Sigmoid colon (tissue), 7 donors: ENCODE results near the gene PCGF3. TPM values are rescaled to one million over a fixed set of nuclear protein-coding genes. Genes with fewer than 3 reads are reported as not detected.
"Not testable (repeated sequence)": the region's sequence is repeated elsewhere in the genome, so short reads cannot be mapped to it uniquely, and the experiment has no call there.

ENCODE experiments used
- DNase-seq: peaks from one replicate; pipeline ENCODE4 v3.0.0-alpha.2; 2019
- H3K27ac ChIP-seq, 4 donors: fragments of 200-600 bp; sonication (generic); one replicate each; pipeline ENCODE4 v1.5.1; 2016 to 2019; ENCODE audit warnings: mild to moderate bottlenecking in 1 of 4
- H3K27me3 ChIP-seq, 3 donors: fragments of 200-600 bp; sonication (generic); one replicate each; pipeline ENCODE4 v1.5.1; 2019; ENCODE audit warnings: mild to moderate bottlenecking in 1 of 3
- H3K36me3 ChIP-seq, 4 donors: fragments of 200-600 bp; sonication (generic); one replicate each; pipeline ENCODE4 v1.5.1; 2016 to 2019
- H3K4me1 ChIP-seq, 4 donors: fragments of 200-600 bp; sonication (generic); one replicate each; pipeline ENCODE4 v1.5.1; 2017 to 2019
- H3K4me3 ChIP-seq, 4 donors: fragments of 200-600 bp; sonication (generic); one replicate each; pipeline ENCODE4 v1.5.1; 2017 to 2019; ENCODE audit warnings: mild to moderate bottlenecking in 2 of 4, moderate library complexity in 1 of 4
- H3K9me3 ChIP-seq, 4 donors: fragments of 200-600 bp in 3 of 4; sonication (generic) in 3 of 4; one replicate each; pipeline versions ENCODE4 v1.5.1 to v1.6.1; 2013 to 2019
- EP300 ChIP-seq, 4 donors: sonication (generic); formaldehyde crosslinking; IDR thresholded peaks; one replicate each; pipeline ENCODE4 v1.6.1; 2017; ENCODE audit warnings: antibody characterized with exemption in 4 of 4
- POLR2A ChIP-seq, 2 donors: fragments of 450-650 bp; IDR thresholded peaks; one replicate each; pipeline ENCODE4 v1.6.1; 2016; ENCODE audit warnings: antibody characterized with exemption in 2 of 2, mild to moderate bottlenecking in 2 of 2, moderate library complexity in 2 of 2
- POLR2AphosphoS5 ChIP-seq, 4 donors: sonication (generic); formaldehyde crosslinking; IDR thresholded peaks; one replicate each; pipeline ENCODE4 v1.6.1; 2017; ENCODE audit warnings: antibody characterized with exemption in 4 of 4
- WGBS, 2 donors: extraction: QIAGEN DNeasy Blood & Tissue Kit; methylation state at CpG; one replicate each; pipeline ENCODE4 v1.1.7; 2013; 5-methylcytosine and 5-hydroxymethylcytosine counted together
- intact Hi-C: fragments of 100-400 bp; cut with DNase I; formaldehyde crosslinking; loops from one replicate; pipeline ENCODE4 v1.15.1; 2023
- polyA plus RNA-seq, 3 donors: library from polyadenylated mRNA; stranded (reverse); fragments of 200-250 nt; gene quantifications; one replicate each; pipeline ENCODE4 v1.2.3, GENCODE V29; 2013
- total RNA-seq, 4 donors: library from RNA; depleted of rRNA; stranded (reverse); fragments of >200 nt; gene quantifications; one replicate each; pipeline ENCODE4 v1.1.0, GENCODE V29; 2016
- TF ChIP-seq, protein P1 (sequence below), 4 experiments: fragments of 450-650 bp in 3 of 4; fragments of 200-600 bp in 1 of 4; IDR thresholded peaks; one replicate each; pipeline ENCODE4 v1.5.1; 2016 to 2019; ENCODE audit warnings: antibody characterized with exemption in 4 of 4, mild to moderate bottlenecking in 3 of 4, moderate library complexity in 2 of 4
- donor health status: healthy with polysubstance abuse.
- donor health status: Bipolar disorder and iron deficiency.
- donor health status: healthy.

PCGF3 gene
- total and polyA plus RNA-seq, 7 donors: 15.6 to 60.1 (median 29.8) TPM

DNA sequence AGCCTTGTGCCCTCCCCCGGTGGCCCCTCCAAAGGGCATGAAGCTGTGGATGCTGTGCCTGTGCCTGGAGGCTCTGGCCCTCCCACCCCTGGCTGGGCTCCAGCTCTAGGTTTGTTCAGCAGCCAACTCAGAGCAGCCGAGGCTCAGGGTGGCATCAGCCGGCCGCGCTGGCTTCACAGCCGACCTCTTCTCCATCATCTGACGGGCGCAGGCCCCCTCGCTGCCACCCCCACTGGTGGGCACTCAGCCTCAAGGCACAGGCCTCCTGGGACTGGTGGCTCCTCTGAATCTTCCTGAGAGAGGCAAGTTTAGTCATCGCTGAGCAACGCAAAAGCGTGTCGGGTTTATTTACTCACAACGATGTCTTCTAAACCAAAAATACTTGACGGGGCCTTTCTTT lies 46.0 kb downstream of the PCGF3 start:
- Histone ChIP-seq H3K36me3 (peaks cover 4 to 53% (median 9%) of the 10 kb centered on the region in 4 donors), H3K27ac (no peak overlapping the region), H3K4me1 (peaks cover 0 to 15% (median 0%) of the 10 kb centered on the region in 4 donors), H3K27me3 (no peaks in the 10 kb centered on the region), H3K4me3 (no peak overlapping the region), H3K9me3 (no peaks in the 10 kb centered on the region)
- TF ChIP-seq POLR2AphosphoS5 (IDR thresholded peaks at IDR 0.05) (no peak), POLR2A (IDR thresholded peaks at IDR 0.05) (no peak), EP300 (IDR thresholded peaks at IDR 0.05) (no peak)
- TF ChIP-seq, protein P1, sequence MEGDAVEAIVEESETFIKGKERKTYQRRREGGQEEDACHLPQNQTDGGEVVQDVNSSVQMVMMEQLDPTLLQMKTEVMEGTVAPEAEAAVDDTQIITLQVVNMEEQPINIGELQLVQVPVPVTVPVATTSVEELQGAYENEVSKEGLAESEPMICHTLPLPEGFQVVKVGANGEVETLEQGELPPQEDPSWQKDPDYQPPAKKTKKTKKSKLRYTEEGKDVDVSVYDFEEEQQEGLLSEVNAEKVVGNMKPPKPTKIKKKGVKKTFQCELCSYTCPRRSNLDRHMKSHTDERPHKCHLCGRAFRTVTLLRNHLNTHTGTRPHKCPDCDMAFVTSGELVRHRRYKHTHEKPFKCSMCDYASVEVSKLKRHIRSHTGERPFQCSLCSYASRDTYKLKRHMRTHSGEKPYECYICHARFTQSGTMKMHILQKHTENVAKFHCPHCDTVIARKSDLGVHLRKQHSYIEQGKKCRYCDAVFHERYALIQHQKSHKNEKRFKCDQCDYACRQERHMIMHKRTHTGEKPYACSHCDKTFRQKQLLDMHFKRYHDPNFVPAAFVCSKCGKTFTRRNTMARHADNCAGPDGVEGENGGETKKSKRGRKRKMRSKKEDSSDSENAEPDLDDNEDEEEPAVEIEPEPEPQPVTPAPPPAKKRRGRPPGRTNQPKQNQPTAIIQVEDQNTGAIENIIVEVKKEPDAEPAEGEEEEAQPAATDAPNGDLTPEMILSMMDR (IDR thresholded peaks at IDR 0.05): no peak
- WGBS, 2 donors: 90 to 93% methylated on average over 15 of the region's 15 CpGs
- no peak for DNase-seq
- intact Hi-C loops: no loop called here

DNA sequence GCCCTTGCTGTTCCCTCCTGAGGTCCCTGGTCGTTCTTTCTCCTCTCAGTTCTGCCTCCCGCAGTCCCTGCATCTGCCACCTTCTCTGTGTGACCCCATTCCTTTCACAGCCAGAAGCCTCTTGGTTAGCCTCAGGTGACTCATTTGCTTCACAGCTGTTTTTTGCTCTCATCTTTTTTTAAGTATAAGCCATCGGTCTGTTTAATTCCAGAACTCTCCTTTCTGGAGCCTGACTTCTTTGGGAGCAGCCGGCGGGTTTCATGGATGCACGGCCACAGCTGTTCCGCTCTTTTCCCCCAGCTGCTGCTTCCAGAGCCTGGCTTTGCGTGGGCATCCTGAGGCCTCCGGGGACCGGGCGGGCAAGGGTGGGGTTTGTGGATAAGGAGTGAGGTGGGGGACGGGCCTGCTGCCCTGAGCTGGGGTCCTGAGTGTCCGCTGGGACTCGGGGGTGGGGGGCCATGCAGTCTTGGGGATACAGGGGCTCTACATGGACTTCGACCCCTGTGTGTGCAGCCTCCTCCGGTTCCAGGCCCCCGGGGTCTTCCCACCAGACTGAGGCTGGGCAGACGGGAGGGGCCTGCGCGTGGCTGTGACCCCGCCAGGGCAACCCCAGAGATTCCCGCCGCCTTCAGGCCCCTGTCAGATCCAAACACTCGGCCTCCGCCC lies 46.7 kb downstream of the PCGF3 start:
- H3K27me3 ChIP-seq: no peaks in the 10 kb centered on the region
- 95 to 97% methylated on average over 25 of the region's 25 CpGs for WGBS, 2 donors
- DNase-seq: no peak
- peaks cover 4 to 59% (median 9%) of the 10 kb centered on the region in 4 donors for H3K36me3 ChIP-seq
- H3K4me3 ChIP-seq: no peak overlapping the region
- no peak for TF ChIP-seq POLR2A (IDR thresholded peaks at IDR 0.05)
- TF ChIP-seq, protein P1 (IDR thresholded peaks at IDR 0.05): no peak
- TF ChIP-seq EP300 (IDR thresholded peaks at IDR 0.05): no peak
- TF ChIP-seq POLR2AphosphoS5 (IDR thresholded peaks at IDR 0.05): no peak
- no peaks in the 10 kb centered on the region for H3K9me3 ChIP-seq
- intact Hi-C loops: no loop called here
- H3K27ac ChIP-seq: no peak overlapping the region
- peaks cover 0 to 15% (median 0%) of the 10 kb centered on the region in 4 donors for H3K4me1 ChIP-seq

GRCh38 chr4:753186-753585 lies 47.6 kb downstream of the PCGF3 start:
- H3K27ac ChIP-seq, DNase-seq, H3K27me3 ChIP-seq, H3K4me3 ChIP-seq, intact Hi-C loops, H3K9me3 ChIP-seq: not testable (repeated sequence)
- 95 to 97% methylated on average over 13 of the region's 13 CpGs for WGBS, 2 donors
- H3K36me3 ChIP-seq: peaks cover 3 to 55% (median 7%) of the 10 kb centered on the region in 4 donors
- H3K4me1 ChIP-seq: peaks cover 0 to 15% (median 0%) of the 10 kb centered on the region in 4 donors

GRCh38 chr4:754221-755120 lies 48.8 kb downstream of the PCGF3 start:
- intact Hi-C loops: no loop called here
- Histone ChIP-seq H3K4me1 (peaks cover 0 to 14% (median 0%) of the 10 kb centered on the region in 4 donors), H3K36me3 (peaks cover 0 to 47% (median 5%) of the 10 kb centered on the region in 4 donors), H3K27me3 (no peaks in the 10 kb centered on the region), H3K9me3 (no peaks in the 10 kb centered on the region), H3K4me3 (no peak overlapping the region), H3K27ac (no peak overlapping the region)
- TF ChIP-seq POLR2AphosphoS5 (IDR thresholded peaks at IDR 0.05) (no peak), POLR2A (IDR thresholded peaks at IDR 0.05) (no peak), EP300 (IDR thresholded peaks at IDR 0.05) (no peak)
- TF ChIP-seq, protein P1 (IDR thresholded peaks at IDR 0.05): no peak
- DNase-seq: no peak
- 95 to 96% methylated on average over 32 of the region's 32 CpGs for WGBS, 2 donors

- H3K36me3 ChIP-seq: peaks cover 0 to 63% (median 20%) of the 10 kb centered on the region in 4 donors
- H3K9me3 ChIP-seq: no peaks in the 10 kb centered on the region
- H3K27ac ChIP-seq: no peak overlapping the region
- WGBS, 2 donors: 94 to 95% methylated on average over 20 of the region's 20 CpGs
- no peaks in the 10 kb centered on the region for H3K4me1 ChIP-seq
- no peaks in the 10 kb centered on the region for H3K27me3 ChIP-seq
- no peak overlapping the region for H3K4me3 ChIP-seq
- DNase-seq: no peak
- intact Hi-C loops: no loop called here
- no peak for TF ChIP-seq EP300 (IDR thresholded peaks at IDR 0.05)
These were observed 51.5 kb downstream of the PCGF3 start for GRCh38 chr4:757111-757510.

DNA sequence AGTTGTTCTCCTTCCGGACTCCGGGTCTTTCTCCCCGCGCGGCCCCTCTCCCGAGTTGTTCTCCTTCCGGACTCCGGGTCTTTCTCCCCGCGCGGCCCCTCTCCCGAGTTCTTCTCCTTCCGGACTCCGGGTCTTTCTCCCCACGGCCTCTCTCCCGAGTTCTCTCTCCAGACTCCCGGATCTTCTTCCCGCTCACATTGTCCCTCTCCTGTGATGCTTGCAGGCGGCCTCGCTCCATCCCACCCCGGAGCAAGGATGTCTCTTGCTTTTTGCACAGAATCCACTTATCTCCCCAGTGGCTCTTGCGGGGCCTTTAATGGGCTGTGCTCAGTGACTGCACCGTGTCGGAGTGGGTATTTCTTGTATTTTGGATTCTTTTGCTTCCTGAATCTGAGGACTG lies 54.2 kb downstream of the PCGF3 start:
- H3K9me3 ChIP-seq, H3K27ac ChIP-seq, H3K27me3 ChIP-seq, H3K4me1 ChIP-seq, intact Hi-C loops, DNase-seq, H3K4me3 ChIP-seq: not testable (repeated sequence)
- H3K36me3 ChIP-seq: peaks cover 0 to 64% (median 23%) of the 10 kb centered on the region in 4 donors
- WGBS, 2 donors: 89 to 93% methylated on average over 18 of the region's 24 CpGs
